GM19468 (cell line): Measurements from ENCODE around the gene SH3BP2.
A peak's percentile ranks its signal among the peaks of the same experiment; 100 is the strongest.

Source experiments
- ATAC-seq: cut with Tn5 transposase; IDR thresholded peaks from one replicate; pipeline ENCODE4 v1.9.1; 2021; ENCODE audit warnings: mild to moderate bottlenecking, moderate library complexity, moderate number of reproducible peaks; ENCODE audit not compliant: unreplicated experiment; ENCODE audit errors: extremely low read depth

SH3BP2 gene

GRCh38 chr4:2829933-2830451 lies 37.1 kb downstream of the SH3BP2 start:
- no peak for ATAC-seq

GRCh38 chr4:2830632-2831610 lies 38.0 kb downstream of the SH3BP2 start:
- no peak for ATAC-seq

GRCh38 chr4:2831611-2832308 lies 38.9 kb downstream of the SH3BP2 start:
- no peak for ATAC-seq

- no peak for ATAC-seq
Observed at GRCh38 chr4:2832309-2832980, 39.6 kb downstream of the SH3BP2 start.

- ATAC-seq = no peak
Observed at GRCh38 chr4:2832981-2833670, 40.2 kb downstream of the SH3BP2 start.

GRCh38 chr4:2833671-2834000 lies 40.8 kb downstream of the SH3BP2 start:
- no peak for ATAC-seq

- no peak for ATAC-seq
Observed at GRCh38 chr4:2834001-2834921, 41.4 kb downstream of the SH3BP2 start.

GRCh38 chr4:2835978-2836377 lies 43.1 kb downstream of the SH3BP2 start:
- no peak for ATAC-seq

GRCh38 chr4:2836391-2836859 lies 43.5 kb downstream of the SH3BP2 start:
- no peak for ATAC-seq

GRCh38 chr4:2837110-2837903 lies 44.4 kb downstream of the SH3BP2 start:
- ATAC-seq = no peak

GRCh38 chr4:2837904-2838496 lies 45.1 kb downstream of the SH3BP2 start:
- ATAC-seq = no peak

- ATAC-seq = no peak
Observed at GRCh38 chr4:2839060-2839459, 46.2 kb downstream of the SH3BP2 start.

- ATAC-seq = no peak
Observed at GRCh38 chr4:2842687-2843262, 49.9 kb downstream of the SH3BP2 start.

GRCh38 chr4:2843263-2843940 lies 50.5 kb downstream of the SH3BP2 start, which contains the start of gene ADD1:
ADD1 (plus strand) TSS chr4:2843844; CDS start chr4:2875916, 32,072 bp downstream.
- ATAC-seq = peak; percentile 65

GRCh38 chr4:2843941-2844584 lies 51.2 kb downstream of the SH3BP2 start:
- ATAC-seq = no peak

GRCh38 chr4:2846172-2846571 lies 53.3 kb downstream of the SH3BP2 start:
- ATAC-seq = no peak
